Hematopoietic multipotent progenitor cell treated with erythropoietin and hydrocortisone succinate and interleukin-3 and kit ligand, for 4 days (in vitro differentiated cells): ENCODE results near the gene ZNF491.
"Not testable (repeated sequence)": the region's sequence is repeated elsewhere in the genome, so short reads cannot be mapped to it uniquely, and the experiment has no call there.

Experiments
- DNase-seq: peaks from one replicate; pipeline ENCODE4 v3.0.0-alpha.2; 2015

Gene ZNF491

GRCh38 chr19:11798391-11799330 is at the start of gene ZNF491:
ZNF491 (plus strand) TSS chr19:11798523; CDS start chr19:11805954, 7,431 bp downstream.
- DNase-seq: peak; percentile 96

- DNase-seq: no peak
Observed at GRCh38 chr19:11749751-11750150, 48.6 kb upstream of the ZNF491 start.

- DNase-seq: no peak
Observed at GRCh38 chr19:11752244-11752736, 46.0 kb upstream of the ZNF491 start.

- no peak for DNase-seq
Observed at GRCh38 chr19:11754663-11755062, 43.7 kb upstream of the ZNF491 start.

- no peak for DNase-seq
Observed at GRCh38 chr19:11756965-11757364, 41.4 kb upstream of the ZNF491 start.

GRCh38 chr19:11759805-11760204 is 38.5 kb upstream of the ZNF491 start:
- DNase-seq: no peak

- no peak for DNase-seq
Observed at GRCh38 chr19:11763117-11763516, 35.2 kb upstream of the ZNF491 start.

- DNase-seq: no peak
Observed at GRCh38 chr19:11763611-11764010, 34.7 kb upstream of the ZNF491 start.

GRCh38 chr19:11766597-11767591 is 31.4 kb upstream of the ZNF491 start, which contains the start of gene ZNF441:
ZNF441 (plus strand) TSS chr19:11767000; CDS start chr19:11767194, 194 bp downstream.
- DNase-seq: peak; percentile 98

- peak; percentile 40 for DNase-seq
Observed at GRCh38 chr19:11767633-11768133, 30.6 kb upstream of the ZNF491 start.

- DNase-seq: peak; percentile 2
Observed at GRCh38 chr19:11769995-11770394, 28.3 kb upstream of the ZNF491 start.

- DNase-seq: peak; percentile 7
Observed at GRCh38 chr19:11771520-11771919, 26.8 kb upstream of the ZNF491 start.

GRCh38 chr19:11776669-11777068 is 21.7 kb upstream of the ZNF491 start:
- DNase-seq: not testable (repeated sequence)

- no peak for DNase-seq
Observed at GRCh38 chr19:11780431-11781020, 17.8 kb upstream of the ZNF491 start.

GRCh38 chr19:11781295-11782057 is 16.8 kb upstream of the ZNF491 start:
- peak; percentile 4 for DNase-seq

- no peak for DNase-seq
Observed at GRCh38 chr19:11783767-11784166, 14.6 kb upstream of the ZNF491 start.

- no peak for DNase-seq
Observed at GRCh38 chr19:11784356-11784755, 14.0 kb upstream of the ZNF491 start.

- no peak for DNase-seq
Observed at GRCh38 chr19:11787536-11787935, 10.8 kb upstream of the ZNF491 start.

- DNase-seq: no peak
Observed at GRCh38 chr19:11792942-11793341, 5.4 kb upstream of the ZNF491 start.

GRCh38 chr19:11797491-11797890 is 832 bp upstream of the ZNF491 start:
- DNase-seq: peak; percentile 94

GRCh38 chr19:11806354-11807098 is 8.2 kb downstream of the ZNF491 start:
- DNase-seq: no peak
